ENCODE data around the gene SLC39A1. TPM values are rescaled to one million over a fixed set of nuclear protein-coding genes. Genes with fewer than 3 reads are reported as not detected.

Gene SLC39A1
- total and polyA plus RNA-seq, 2 of the 8 experiments (the other 6 are each of a cell fraction or from before 2014, with no cell fraction given), result 238 to 337 TPM

- no peak overlapping the region for H2AK5ac ChIP-seq (ENCODE audit: low read depth, low read length)
- H3K4me2 ChIP-seq (ENCODE audit: insufficient read depth in 1 of 2, low read depth in 2 of 2, low read length in 2 of 2), result no peak overlapping the region
- POLR2A ChIA-PET (ENCODE audit: partially characterized antibody), result interaction anchor here (0.8 to 5.1 kb wide), 16 partner anchors 10 to 264 kb away, joined by 3 to 60 read pairs (median 4); partner anchors contain the start of genes DENND4B, RPS27 and SLC39A1
- H3K23me2 ChIP-seq (ENCODE audit: low read depth, low read length), result no peaks in the 10 kb centered on the region; the same call in 1 of the 2 replicates
- no peak overlapping the region for H3K18ac ChIP-seq (ENCODE audit: extremely low read depth, low read length)
- no peak overlapping the region for H2BK120ac ChIP-seq (replicated peaks; ENCODE audit: low read depth, low read length)
- DNase-seq (ENCODE audit: low read depth in 1 of 2, low spot score in 2 of 2), result no peak
- no peak overlapping the region for H3K56ac ChIP-seq (replicated peaks; ENCODE audit: insufficient read length, low read depth, low read length)
- H3K9me3 ChIP-seq (ENCODE audit: insufficient read depth in 2 of 2, low read depth in 1 of 2, low read length in 1 of 2), result no peaks in the 10 kb centered on the region
- H2BK5ac ChIP-seq (ENCODE audit: low read depth, low read length), result no peak overlapping the region
- H4K91ac ChIP-seq (replicated peaks; ENCODE audit: insufficient read length, low read length), result no peak overlapping the region
- no peak for FAIRE-seq
- CTCF ChIA-PET (ENCODE audit: partially characterized antibody), result interaction anchor here (1.0 to 2.8 kb wide), 14 partner anchors 9 to 132 kb away, joined by 3 to 14 read pairs (median 4); partner anchors contain the start of genes DENND4B and JTB
- H3K79me2 ChIP-seq (ENCODE audit: control insufficient read depth in 1 of 2, insufficient read depth in 2 of 2, low read length in 2 of 2), result no peaks in the 10 kb centered on the region
- H2BK20ac ChIP-seq (ENCODE audit: low read length), result no peak overlapping the region
- no peak overlapping the region for H3K4me3 ChIP-seq (ENCODE audit: extremely low read depth in 1 of 4, insufficient read depth in 2 of 4, low read depth in 3 of 4, low read length in 4 of 4)
- H3K27me3 ChIP-seq (replicated peaks in 1 of 4; ENCODE audit: control insufficient read depth in 3 of 4, extremely low read depth in 1 of 4, insufficient read depth in 3 of 4, low read length in 3 of 4), result no peaks in the 10 kb centered on the region
- H3K4me1 ChIP-seq (replicated peaks in 1 of 4; ENCODE audit: control insufficient read depth in 3 of 4, insufficient read depth in 4 of 4, low read length in 3 of 4), result no peaks in the 10 kb centered on the region
- H3K79me1 ChIP-seq (ENCODE audit: low read depth, low read length), result no peaks in the 10 kb centered on the region
- H3K36me3 ChIP-seq (ENCODE audit: control insufficient read depth in 2 of 4, insufficient read depth in 4 of 4, low read length in 3 of 4), result peaks cover 3 to 24% (median 19%) of the 10 kb centered on the region in 4 experiments
- no peak overlapping the region for H3K4ac ChIP-seq (replicated peaks; ENCODE audit: insufficient read length, low read depth, low read length)
- no peak overlapping the region for H4K8ac ChIP-seq (ENCODE audit: extremely low read depth, insufficient read depth, low read length)
- H2BK12ac ChIP-seq (ENCODE audit: low read depth, low read length), result no peak overlapping the region
- WGBS, 2 experiments (ENCODE audit: extremely low coverage in 1 of 2, insufficient coverage in 1 of 2, insufficient read length in 1 of 2, insufficient replicate concordance in 2 of 2, low coverage in 1 of 2, low lambda C conversion rate in 2 of 2, missing lambda C conversion rate in 1 of 2), result 95% methylated on average over 5 of the region's 5 CpGs; no CpG with 5 or more reads in 1 of the 2 experiments
- H3K27ac ChIP-seq (ENCODE audit: low read depth, low read length), result no peak overlapping the region
- H4K20me1 ChIP-seq (replicated peaks in 1 of 2; ENCODE audit: control insufficient read depth in 1 of 2, insufficient read depth in 2 of 2, low read length in 2 of 2), result peaks cover 0 to 5% of the 10 kb centered on the region in 2 experiments
- H3K23ac ChIP-seq (ENCODE audit: insufficient read length), result no peak overlapping the region
- no peak overlapping the region for H2BK15ac ChIP-seq (ENCODE audit: low read length)
- no peak overlapping the region for H3K9ac ChIP-seq (replicated peaks in 1 of 4; ENCODE audit: extremely low read depth in 1 of 4, low read depth in 3 of 4, low read length in 3 of 4)
- H3K14ac ChIP-seq (ENCODE audit: insufficient read length), result no peak overlapping the region
- no peak overlapping the region for H4K5ac ChIP-seq (ENCODE audit: insufficient read length, low read depth, low read length)
- no peak overlapping the region for H2AFZ ChIP-seq (ENCODE audit: low read length)
- no peak for TF ChIP-seq RAD21 (IDR thresholded peaks at IDR 0.05 in 1 of 2, conservative IDR thresholded peaks at IDR 0.05 in 1 of 2; ENCODE audit: low read depth in 2 of 2, low read length in 2 of 2)
- TF ChIP-seq CREB1 (IDR thresholded peaks at IDR 0.05), result no peak
- TF ChIP-seq SUZ12 (IDR thresholded peaks at IDR 0.05; ENCODE audit: low read length), result no peak
- TF ChIP-seq E2F6 (IDR thresholded peaks at IDR 0.05), result no peak
- no peak for TF ChIP-seq POLR2A (IDR thresholded peaks at IDR 0.05; ENCODE audit: control extremely low read depth in 1 of 2, low read depth in 2 of 2, low read length in 2 of 2)
- TF ChIP-seq TAF1 (IDR thresholded peaks at IDR 0.05; ENCODE audit: low read depth, low read length), result no peak
- no peak for TF ChIP-seq ATF3 (IDR thresholded peaks at IDR 0.05; ENCODE audit: insufficient read depth, low read depth, low read length)
- no peak for TF ChIP-seq JUND (IDR thresholded peaks at IDR 0.05; ENCODE audit: low read length)
- no peak for TF ChIP-seq SRF (IDR thresholded peaks at IDR 0.05; ENCODE audit: low read depth, low read length)
- TF ChIP-seq YY1 (IDR thresholded peaks at IDR 0.05; ENCODE audit: low read depth, low read length), result no peak
- no peak for TF ChIP-seq TAF7 (optimal IDR thresholded peaks at IDR 0.05; ENCODE audit: borderline replicate concordance, low read depth, low read length)
- no peak for TF ChIP-seq HDAC6 (IDR thresholded peaks at IDR 0.05; ENCODE audit: low read depth, low read length)
- no peak for TF ChIP-seq SP1 (IDR thresholded peaks at IDR 0.05; ENCODE audit: low read depth, low read length)
- no peak for TF ChIP-seq SAP30 (IDR thresholded peaks at IDR 0.05; ENCODE audit: insufficient read depth, insufficient replicate concordance, low read length)
Observed at GRCh38 chr1:153929426-153929825, 33.9 kb downstream of the SLC39A1 start.
